ENCODE measurements around the gene NFE2. TPM values are rescaled to one million over a fixed set of nuclear protein-coding genes. Genes with fewer than 3 reads are reported as not detected.

Gene NFE2
- total and polyA plus RNA-seq, 4 donors: 3.5 to 38.5 (median 7.4) TPM

DNA sequence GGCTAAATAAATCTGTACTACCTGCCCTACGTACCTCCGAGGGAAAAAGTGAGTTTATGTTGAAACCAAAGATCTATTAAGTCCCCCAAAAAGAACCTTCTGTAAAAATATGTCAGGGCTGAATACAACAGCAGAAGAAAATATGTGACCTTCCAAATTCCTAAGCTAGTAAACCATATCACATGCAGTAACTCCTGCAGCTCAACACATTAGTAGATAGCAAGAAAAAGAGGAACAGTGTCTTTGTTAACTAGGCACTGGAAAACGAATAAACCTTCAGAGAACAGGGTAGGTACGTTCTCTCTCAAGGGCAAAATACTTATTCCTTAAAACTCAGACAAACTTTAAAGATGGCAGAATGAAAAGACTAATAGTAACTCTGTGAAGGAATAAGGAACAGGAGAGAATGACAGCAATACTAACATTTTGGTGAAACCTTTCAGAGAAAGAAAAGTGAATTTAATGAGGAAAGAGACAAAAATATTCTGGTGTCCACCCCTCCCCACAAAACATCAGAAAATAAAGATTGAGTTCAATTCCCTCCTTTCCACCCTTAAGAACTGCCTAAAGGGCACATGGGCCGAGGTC lies 38.9 kb downstream of the NFE2 start:
- Histone ChIP-seq H3K9ac (ENCODE audit: insufficient read depth in 1 of 2, low read length in 2 of 2) (peak overlapping the region in 1 of 2 donors; percentile 13), H3K9me3 (ENCODE audit: control insufficient read depth in 4 of 4, insufficient read depth in 3 of 4, low read length in 3 of 4) (no peaks in the 10 kb centered on the region), H3K27me3 (ENCODE audit: control insufficient read depth in 3 of 3, insufficient read depth in 3 of 3, low read length in 2 of 3) (no peaks in the 10 kb centered on the region), H3K27ac (ENCODE audit: low read depth in 1 of 2, low read length in 1 of 2) (peak overlapping the region in 1 of 2 donors; percentile 50), H3K36me3 (ENCODE audit: control insufficient read depth in 4 of 4, insufficient read depth in 4 of 4, low read length in 4 of 4) (peaks cover 0 to 5% (median 2%) of the 10 kb centered on the region in 4 donors), H3K4me1 (ENCODE audit: control insufficient read depth in 5 of 5, insufficient read depth in 5 of 5, low read length in 5 of 5) (peaks cover 0 to 49% (median 17%) of the 10 kb centered on the region in 5 donors), H3K4me3 (no peak overlapping the region)
- TF ChIP-seq, protein P1, sequence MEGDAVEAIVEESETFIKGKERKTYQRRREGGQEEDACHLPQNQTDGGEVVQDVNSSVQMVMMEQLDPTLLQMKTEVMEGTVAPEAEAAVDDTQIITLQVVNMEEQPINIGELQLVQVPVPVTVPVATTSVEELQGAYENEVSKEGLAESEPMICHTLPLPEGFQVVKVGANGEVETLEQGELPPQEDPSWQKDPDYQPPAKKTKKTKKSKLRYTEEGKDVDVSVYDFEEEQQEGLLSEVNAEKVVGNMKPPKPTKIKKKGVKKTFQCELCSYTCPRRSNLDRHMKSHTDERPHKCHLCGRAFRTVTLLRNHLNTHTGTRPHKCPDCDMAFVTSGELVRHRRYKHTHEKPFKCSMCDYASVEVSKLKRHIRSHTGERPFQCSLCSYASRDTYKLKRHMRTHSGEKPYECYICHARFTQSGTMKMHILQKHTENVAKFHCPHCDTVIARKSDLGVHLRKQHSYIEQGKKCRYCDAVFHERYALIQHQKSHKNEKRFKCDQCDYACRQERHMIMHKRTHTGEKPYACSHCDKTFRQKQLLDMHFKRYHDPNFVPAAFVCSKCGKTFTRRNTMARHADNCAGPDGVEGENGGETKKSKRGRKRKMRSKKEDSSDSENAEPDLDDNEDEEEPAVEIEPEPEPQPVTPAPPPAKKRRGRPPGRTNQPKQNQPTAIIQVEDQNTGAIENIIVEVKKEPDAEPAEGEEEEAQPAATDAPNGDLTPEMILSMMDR (IDR thresholded peaks at IDR 0.05; ENCODE audit: control extremely low read depth, extremely low read depth): no peak
- ATAC-seq (ENCODE audit: insufficient read depth, low FRiP score) (no peak), DNase-seq (no peak)
- WGBS, 2 donors: 45 to 64% methylated on average over 5 of the region's 5 CpGs

DNA sequence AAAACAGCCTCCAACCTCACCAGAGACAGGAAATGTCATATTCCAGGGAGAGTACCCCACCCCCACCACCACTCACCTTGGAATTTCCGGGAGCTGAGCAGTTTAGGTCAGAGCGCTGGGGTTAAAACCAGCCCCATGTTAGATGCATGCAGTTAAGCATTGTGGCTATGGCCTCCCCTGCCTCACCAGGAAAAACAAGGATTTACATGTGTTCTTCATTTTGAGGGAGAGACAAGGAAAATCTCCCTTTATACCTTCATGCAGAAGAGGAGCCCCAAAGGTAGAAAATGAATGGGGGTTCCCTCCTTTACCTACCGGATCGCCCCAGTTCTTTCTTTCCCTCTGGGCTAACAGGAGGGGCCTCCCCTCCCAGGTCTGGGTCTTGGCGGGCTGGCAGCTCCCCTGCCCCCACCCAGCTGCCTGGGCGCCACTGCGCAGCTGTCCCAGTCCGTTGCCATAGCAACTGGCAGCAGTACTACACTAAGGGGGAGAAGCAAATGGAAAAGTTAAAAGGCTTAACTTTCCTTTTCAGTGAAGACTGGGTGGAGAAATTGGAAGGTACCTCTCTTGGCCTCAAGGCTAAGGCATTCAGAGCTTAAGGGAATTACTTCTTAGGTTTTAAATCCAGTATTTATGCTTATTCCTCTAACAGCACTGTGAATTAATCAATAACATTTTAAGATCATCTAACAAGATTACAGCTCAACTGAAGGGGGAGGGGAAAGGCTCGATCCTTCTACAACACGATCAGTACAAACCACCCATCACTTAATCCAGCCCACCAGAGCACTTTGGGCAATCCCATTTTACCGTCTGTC lies 41.4 kb downstream of the NFE2 start:
- ATAC-seq (ENCODE audit: insufficient read depth, low FRiP score) (peak; percentile 87), DNase-seq (peak; percentile 92 to 96 (median 96))
- peak overlapping the region; percentile 61 to 80 for H3K9ac ChIP-seq (ENCODE audit: insufficient read depth in 1 of 2, low read length in 2 of 2)
- H3K4me3 ChIP-seq: no peak overlapping the region
- WGBS, 2 donors: 11% methylated on average over 11 of the region's 11 CpGs
- peaks cover 0 to 49% (median 17%) of the 10 kb centered on the region in 5 donors for H3K4me1 ChIP-seq (ENCODE audit: control insufficient read depth in 5 of 5, insufficient read depth in 5 of 5, low read length in 5 of 5)
- no peaks in the 10 kb centered on the region for H3K27me3 ChIP-seq (ENCODE audit: control insufficient read depth in 3 of 3, insufficient read depth in 3 of 3, low read length in 2 of 3)
- peak overlapping the region; percentile 80 to 92 for H3K27ac ChIP-seq (ENCODE audit: low read depth in 1 of 2, low read length in 1 of 2)
- TF ChIP-seq, protein P1 (IDR thresholded peaks at IDR 0.05; ENCODE audit: control extremely low read depth, extremely low read depth): no peak
- H3K36me3 ChIP-seq (ENCODE audit: control insufficient read depth in 4 of 4, insufficient read depth in 4 of 4, low read length in 4 of 4): peaks cover 0 to 18% (median 13%) of the 10 kb centered on the region in 4 donors
- H3K9me3 ChIP-seq (ENCODE audit: control insufficient read depth in 4 of 4, insufficient read depth in 3 of 4, low read length in 3 of 4): no peaks in the 10 kb centered on the region

DNA sequence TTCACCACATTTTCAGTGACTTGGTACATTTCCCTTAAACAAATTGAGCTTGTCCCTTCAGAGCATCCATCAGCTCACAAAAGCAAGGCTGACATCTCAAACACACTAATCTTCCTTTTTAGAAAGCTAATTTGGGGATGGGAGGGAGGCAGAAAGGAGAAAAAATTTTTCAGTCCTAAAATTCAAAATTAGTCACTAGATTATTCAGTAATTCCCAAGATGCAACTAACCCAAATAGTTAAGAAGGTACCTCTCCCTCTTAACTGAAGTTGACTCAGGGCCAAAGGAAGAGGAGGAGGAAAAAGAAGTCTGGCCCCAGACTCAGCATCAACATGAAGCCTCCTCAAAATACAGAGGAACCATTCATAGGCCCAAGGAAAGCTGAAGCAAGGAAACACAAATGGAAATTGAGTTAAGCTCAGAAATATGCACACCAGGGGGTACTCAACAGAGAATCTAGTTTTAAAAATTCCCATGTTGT lies 42.6 kb downstream of the NFE2 start:
- peaks cover 0 to 20% (median 16%) of the 10 kb centered on the region in 4 donors for H3K36me3 ChIP-seq (ENCODE audit: control insufficient read depth in 4 of 4, insufficient read depth in 4 of 4, low read length in 4 of 4)
- peak overlapping the region in 1 of 2 donors; percentile 11 for H3K27ac ChIP-seq (ENCODE audit: low read depth in 1 of 2, low read length in 1 of 2)
- TF ChIP-seq, protein P1 (IDR thresholded peaks at IDR 0.05; ENCODE audit: control extremely low read depth, extremely low read depth): no peak
- no peak for ATAC-seq (ENCODE audit: insufficient read depth, low FRiP score)
- H3K4me3 ChIP-seq: no peak overlapping the region
- H3K9ac ChIP-seq (ENCODE audit: insufficient read depth in 1 of 2, low read length in 2 of 2): no peak overlapping the region
- H3K4me1 ChIP-seq (ENCODE audit: control insufficient read depth in 5 of 5, insufficient read depth in 5 of 5, low read length in 5 of 5): peaks cover 0 to 49% (median 17%) of the 10 kb centered on the region in 5 donors
- H3K27me3 ChIP-seq (ENCODE audit: control insufficient read depth in 3 of 3, insufficient read depth in 3 of 3, low read length in 2 of 3): no peaks in the 10 kb centered on the region
- H3K9me3 ChIP-seq (ENCODE audit: control insufficient read depth in 4 of 4, insufficient read depth in 3 of 4, low read length in 3 of 4): no peaks in the 10 kb centered on the region
- DNase-seq: peak in 1 of 3 donors; percentile 28
